Upper lobe of left lung (tissue), 4 donors: ENCODE results near the gene FADS2.

Experiments
- CTCF ChIP-seq, 6 experiments: fragments of 450-650 bp in 4 of 6; fragments of 200-600 bp in 2 of 6; sonication (generic) in 2 of 6; IDR thresholded peaks; one replicate each; pipeline ENCODE4 v1.5.1; 2016 to 2019; ENCODE audit warnings: antibody characterized with exemption in 6 of 6
- EP300 ChIP-seq, 4 donors: sonication (generic); formaldehyde crosslinking; IDR thresholded peaks; one replicate each; pipeline ENCODE4 v1.5.1; 2017; ENCODE audit warnings: antibody characterized with exemption in 4 of 4, control low read depth in 2 of 4

- TF ChIP-seq CTCF (IDR thresholded peaks at IDR 0.05) (no peak), EP300 (IDR thresholded peaks at IDR 0.05) (no peak)
These were observed 49.0 kb upstream of the FADS2 start for GRCh38 chr11:61778920-61779650.
